Middle frontal gyrus (tissue), 1 donor: ENCODE data around the gene ESAM.
A peak's percentile ranks its signal among the peaks of the same experiment; 100 is the strongest.

ENCODE experiments used
- DNase-seq: peaks from one replicate; pipeline ENCODE4 v3.0.0-alpha.2; 2015; ENCODE audit warnings: low spot score; ENCODE audit errors: extremely low spot score

ESAM gene, protein sequence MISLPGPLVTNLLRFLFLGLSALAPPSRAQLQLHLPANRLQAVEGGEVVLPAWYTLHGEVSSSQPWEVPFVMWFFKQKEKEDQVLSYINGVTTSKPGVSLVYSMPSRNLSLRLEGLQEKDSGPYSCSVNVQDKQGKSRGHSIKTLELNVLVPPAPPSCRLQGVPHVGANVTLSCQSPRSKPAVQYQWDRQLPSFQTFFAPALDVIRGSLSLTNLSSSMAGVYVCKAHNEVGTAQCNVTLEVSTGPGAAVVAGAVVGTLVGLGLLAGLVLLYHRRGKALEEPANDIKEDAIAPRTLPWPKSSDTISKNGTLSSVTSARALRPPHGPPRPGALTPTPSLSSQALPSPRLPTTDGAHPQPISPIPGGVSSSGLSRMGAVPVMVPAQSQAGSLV

DNA sequence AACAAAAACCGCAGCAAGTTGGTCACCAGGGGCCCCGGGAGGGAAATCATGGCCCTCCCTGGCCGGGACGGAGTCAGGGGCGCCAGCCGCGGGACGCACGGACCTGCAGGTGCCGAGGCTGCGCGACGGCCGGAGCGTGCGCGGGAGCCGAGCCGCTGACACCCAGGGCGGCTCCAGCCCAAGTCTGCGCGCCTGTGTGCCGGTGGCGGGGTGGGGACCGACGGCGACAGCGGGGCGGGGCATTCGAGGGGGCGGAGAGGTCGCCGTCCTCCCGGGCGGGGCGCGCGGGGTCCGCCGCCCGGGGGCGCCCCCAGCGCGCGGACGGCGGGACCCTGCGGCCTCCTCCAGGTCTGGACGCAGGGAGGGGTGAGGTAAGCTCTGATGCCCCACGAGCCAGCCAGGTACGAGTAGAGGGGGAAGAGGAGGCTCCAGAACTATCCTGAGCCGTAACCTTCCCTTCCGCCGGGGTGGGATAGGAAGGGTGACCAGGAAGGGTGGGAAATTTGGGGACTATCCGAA lies at the start of gene ESAM:
Gene ESAM, minus strand, starts transcription at position 186 of the 519 bp plus-strand sequence. Its CDS starts 136 bp downstream, at position 50.
- DNase-seq: no peak

DNA sequence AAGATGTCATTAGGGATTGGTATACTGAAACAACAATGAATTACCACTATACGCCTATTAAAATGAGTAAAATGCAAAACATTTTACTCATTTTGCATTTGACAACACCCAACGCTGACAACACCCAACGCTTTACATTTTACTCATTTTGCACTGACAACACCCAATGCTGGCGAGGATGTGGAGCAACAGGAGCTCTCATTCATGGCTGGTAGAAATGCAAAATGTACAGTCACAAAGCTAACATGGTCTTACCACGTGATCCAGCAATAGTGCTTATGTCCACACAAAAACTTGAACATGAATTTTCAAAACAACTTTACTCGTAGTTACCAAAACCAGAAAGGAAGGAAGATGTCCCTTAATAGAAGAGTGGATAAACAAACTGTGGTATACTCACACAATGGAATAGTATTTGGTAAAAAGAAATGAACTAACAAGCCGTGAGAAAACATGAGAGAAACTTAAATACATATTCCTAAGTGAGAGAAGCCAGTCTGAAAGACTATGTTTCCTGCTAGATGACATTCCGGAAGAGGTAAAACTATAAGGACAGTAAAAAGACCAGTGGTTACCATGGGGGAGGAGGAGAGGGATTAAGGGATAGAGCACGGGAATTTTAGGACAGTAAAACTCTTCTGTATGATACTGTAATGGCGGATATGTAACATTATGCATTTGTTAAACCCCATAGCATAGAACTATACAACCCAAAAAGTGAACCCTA lies 49.5 kb upstream of the ESAM start:
- no peak for DNase-seq

DNA sequence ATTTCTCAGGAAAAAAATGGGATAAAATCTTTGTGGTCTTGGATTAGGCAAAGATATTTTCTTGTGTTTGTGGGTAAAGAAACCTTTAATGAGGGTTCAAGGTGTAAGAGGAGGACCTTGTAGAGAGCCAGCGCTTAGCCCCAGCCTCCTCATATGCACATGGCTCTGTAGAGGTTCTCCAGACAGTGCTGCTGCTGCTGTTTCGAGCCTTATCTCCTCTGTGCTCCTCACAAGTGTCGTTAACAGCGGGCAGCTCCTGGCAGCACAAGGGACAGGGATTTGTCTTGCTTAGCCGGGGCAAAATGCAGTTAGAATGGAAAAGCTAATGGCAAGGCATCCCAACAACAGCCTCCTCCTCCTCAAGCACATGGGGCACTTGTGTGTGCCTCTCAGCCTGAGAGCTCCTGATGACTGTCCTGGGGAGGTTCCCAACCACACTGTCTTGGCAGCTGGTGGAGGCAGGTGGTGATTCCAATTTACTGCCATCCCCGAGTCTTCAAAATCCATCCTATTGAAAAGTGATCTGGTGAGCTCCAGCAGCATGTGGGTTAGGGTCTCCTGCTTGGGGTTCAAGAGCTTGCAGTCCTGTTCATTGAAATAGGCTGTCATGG lies 45.7 kb upstream of the ESAM start:
- no peak for DNase-seq

DNA sequence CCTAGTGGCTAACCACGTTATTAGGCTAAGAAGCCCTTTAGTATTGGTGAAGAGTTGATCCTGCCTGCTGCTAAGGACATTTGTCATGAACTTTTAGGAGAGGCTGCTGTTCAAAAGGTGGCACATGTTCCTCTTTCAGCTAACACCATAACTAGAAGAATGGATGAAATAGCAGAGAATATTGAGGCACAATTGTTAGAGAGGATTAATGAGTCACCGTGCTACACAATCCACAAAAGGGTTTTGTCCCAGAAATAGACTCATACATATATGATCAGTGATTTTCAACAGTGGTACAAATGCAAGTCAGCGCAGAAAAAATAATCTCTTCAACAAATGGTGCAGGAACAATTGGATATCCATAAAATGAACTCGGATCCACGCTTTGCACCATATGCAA lies 45.1 kb upstream of the ESAM start:
- DNase-seq: no peak

DNA sequence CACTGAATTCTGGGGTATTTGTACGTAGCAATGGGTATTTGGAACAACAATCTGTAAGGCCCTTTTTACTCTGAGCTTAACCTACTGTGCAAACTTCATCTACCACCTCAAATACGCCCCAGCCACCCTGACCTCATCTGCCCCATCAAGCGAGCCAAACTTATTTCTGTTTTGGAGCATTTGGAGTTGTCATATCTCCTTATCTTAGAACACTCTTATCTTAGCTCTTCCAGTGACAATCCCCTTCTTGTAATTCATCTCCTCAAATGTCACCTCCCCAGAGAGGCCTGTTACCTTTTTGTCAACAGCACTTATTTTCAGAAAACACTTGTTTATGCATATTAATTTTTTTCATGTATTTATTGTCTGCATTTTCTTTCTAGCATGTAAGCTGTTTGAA lies 42.8 kb upstream of the ESAM start:
- DNase-seq: no peak

DNA sequence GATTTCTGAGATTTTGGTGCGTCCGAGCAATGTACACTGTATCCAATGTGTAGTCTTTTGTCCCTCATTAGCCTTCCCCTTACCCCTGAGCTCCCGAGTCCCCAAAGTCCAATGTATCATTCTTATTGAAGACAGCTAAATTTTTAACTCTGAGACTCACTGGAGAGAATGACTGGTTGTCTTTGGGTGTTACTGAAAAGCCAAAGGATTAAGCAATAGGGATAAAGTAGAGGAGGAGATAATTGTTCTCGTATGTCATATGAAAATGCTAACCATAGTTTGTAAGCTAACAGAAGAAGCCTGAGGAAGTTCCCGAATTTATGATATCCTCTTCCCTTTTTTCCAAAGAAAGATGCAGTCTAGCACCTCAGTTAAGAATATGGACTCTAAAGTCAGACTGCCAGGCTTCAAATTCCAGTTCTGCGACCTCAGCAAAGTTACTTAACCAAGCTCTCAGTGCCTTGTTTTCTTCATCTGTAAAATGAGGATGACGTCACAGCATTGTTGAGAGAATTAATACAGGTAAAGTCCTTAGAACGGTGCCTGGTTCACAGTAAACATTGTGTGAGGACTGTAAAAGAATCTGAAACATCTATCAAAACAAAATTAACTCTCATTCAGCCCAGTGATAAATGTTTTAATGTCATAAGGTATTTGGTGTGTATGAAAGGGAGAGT lies 39.7 kb upstream of the ESAM start:
- no peak for DNase-seq

DNA sequence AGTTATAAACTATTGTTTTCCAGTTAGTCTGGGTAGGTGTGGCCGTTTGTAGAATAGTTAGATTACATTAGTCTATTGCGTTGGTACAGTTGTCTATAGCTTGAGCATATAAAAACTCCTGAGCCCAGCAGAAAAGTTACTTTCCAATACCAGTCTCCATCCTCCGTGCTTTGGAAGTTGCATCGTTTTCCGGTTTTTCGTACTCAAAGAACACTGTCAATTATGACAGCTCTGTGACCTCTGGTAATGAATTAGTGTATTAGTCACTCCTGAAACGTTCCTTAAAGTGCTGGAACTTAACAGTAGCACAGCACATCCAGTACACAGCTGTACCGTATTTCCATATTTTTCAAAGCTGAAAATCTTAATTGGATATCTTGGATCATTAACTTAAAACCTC lies 38.9 kb upstream of the ESAM start:
- DNase-seq: no peak

DNA sequence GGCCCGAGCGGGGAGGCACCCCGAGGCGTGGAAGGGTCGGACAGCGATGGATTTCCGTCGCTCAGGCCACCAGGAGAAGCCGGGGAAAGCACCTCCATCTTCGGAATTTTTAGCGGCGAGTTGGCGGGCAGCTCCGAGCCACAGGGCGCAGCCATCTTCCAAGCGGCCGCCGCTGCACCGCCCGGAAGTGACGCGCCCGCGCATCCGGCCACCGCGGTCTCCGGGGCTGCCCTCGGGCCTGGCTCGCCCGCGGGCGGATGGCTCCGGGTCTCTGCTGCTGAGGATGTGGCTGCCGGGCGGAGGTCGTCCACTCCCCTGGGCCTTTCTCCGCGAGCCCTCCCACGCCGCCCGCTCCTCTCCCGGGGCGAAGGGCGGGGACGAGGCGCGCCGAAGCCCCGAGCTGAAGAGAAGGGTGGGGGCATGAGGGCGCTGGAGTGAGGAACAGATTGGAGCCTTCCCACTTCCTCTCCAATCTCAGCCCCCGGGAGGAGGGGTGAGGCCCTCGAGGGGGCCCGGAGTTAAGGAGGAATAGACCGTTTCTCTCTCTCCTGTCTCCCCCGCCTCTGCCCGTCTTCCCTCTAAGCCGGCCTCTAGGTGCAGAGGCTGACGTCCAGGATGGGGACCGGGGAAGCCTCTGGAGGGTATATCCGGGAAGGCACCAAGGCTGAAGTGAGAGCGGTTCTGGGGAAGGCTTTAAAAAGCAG lies 38.3 kb upstream of the ESAM start, which contains the start of gene MSANTD2:
Gene MSANTD2, minus strand, starts transcription at position 181 of the 704 bp plus-strand sequence. Its CDS starts 26 bp downstream, at position 155.
- peak; percentile 70 for DNase-seq

DNA sequence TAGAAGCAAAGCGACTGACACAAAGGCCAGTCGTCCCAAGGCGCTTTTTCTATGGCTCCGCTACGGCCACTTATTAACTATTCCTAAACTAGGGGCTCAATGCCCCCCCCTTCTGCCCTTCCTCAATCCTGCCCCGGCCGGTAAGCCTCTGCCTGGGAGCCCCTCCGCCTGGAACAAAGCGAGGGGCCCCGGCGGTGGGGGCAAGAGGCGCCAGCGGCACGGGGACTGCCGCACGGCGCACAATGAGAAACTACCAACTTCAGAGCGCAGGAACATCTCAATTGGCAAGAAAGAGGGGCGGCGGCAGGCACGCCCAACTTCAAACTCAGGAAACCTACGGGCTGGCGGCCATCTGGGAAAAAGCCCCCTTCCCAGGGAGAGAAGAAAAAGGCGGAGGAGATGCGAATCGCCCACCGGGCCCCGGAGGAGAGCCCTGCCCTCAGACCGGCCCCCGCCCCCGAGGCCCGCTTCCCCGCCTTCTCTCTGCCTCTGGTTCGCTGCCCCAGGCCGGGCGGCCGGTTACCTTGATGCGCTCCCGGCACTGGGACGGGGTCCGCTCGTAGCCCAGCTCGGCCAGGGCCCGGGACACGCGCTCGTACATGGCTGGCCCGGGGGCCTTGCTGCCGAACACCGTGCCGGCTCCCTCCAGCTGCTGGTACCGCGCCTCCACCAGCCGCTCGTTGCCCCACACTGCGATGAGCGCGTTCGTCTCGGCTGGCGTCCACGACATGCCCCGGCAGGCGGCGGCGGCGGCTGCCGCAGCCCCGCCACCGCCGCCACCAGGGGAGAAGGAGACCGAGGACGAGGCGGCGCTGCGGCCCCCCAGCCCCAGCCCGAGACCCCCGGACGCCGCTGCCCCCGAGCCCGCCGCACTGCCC lies 37.5 kb upstream of the ESAM start:
- no peak for DNase-seq

DNA sequence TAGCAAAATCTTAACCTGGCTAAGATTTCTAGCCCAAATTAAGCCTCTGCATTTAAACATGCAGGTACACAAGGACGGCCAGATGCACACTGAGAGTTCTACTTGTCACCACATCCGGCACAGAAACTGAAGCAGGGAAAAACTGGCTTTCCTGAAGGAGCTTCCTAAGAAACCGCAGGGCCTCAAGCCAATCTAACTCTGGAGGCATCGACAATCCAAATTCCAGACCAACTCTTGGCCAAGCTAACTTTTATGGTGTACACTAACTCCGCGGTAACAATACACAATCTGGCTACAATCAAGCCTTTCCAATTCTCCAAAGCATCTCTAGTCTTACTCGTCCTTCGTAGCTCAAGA lies 36.9 kb upstream of the ESAM start:
- DNase-seq: no peak

DNA sequence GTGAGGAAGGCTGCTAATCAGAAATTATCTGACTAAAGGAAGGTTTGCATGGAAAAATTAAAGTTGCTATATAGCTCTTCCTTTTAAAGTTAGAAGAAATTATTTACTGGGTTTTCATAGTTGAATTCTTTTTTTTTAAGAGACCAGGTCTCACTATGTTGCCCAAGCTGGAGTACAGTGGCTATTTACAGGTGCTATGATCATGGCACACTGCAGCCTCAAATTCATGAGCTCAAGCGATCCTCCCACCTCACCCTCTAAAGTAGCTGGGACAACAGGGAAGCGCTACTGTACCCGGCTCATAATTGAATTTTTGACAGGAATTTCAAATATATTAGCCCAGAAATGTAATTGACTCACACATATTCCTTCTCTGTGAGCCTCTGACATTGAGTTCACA lies 34.2 kb upstream of the ESAM start:
- DNase-seq: no peak

DNA sequence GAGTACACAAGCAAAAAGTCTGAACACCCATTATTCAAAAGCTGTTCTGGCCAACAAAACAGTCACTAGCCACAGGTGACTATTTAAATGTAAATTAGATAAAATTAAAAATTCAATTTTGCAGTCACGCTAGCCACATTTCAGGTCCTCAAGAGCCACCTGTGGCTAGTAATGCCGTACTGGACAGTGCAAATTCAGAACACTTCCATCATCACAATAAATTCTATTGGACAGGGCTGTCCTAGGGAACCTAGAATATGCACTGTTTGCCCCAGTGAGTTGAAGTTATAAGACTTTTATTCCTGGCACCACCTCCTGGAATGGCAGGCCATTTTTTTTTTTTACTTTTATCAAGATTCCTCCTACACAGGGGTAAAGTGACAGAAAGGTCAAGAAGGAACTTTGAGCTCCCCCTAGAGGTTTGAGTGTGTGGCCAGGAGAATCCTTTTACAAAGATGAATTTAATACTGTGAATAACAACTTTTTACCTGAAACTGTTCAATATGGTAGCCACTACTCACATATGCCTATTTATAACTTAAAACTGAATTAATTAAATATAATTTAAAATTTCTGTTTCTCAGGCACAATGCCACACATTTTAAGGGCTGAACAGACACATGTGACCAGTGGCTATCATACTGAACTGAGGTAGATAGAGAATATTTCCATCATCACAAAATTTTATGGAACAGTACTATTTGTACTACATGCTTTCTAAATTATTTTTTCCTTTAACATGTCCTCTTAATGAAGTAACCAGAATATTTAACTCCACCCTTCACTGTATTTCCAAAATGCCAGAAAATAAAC lies 31.6 kb upstream of the ESAM start:
- peak; percentile 6 for DNase-seq

DNA sequence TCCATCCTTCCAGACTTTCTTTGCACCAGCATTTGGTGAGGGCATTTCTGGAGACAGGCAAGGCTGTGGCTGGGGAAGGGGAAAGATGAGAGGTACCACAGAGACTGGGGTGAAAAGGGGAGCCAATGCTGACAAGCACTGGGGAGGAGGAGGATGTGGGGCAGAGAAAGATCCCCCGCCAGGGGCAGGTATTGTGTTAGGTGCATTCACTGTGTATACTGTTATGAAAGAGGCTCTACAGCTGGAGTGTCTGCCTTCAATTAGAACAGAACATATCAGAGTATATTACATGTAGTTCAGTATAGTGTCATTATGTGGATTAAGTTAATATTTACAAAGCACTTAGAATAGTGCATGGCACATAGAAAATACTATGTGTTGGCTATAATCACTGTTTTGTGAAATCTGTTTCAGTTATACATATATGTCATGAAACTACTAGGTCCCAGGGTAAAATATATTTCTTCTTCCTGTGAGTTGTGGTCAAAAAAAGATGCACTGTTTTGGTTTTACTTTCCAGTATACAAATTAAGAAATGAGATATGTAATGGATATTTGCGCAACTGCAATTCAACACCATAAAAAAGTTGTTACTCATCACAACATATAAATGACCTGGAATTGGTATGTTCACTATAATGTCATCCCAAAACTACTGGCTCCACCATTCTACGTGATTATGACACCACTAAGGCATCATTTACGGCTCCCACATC lies 29.7 kb upstream of the ESAM start:
- no peak for DNase-seq

DNA sequence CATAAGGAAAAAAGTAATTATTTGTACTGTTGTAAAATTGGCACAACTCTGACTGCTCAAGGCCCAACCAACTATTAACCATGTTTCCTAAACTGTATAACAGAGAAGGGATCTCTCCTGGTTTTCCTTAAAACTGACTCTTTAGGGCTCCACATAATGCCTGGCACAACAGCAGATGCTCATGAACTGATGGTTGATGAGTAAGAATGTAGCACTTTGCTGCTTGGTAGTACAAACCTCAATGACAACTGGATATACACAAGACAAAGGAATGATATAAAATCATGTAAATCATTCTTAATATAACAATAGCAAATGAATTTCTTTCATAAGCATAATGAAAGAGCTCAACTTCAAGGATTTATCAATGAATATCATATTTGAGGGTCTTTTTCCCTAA lies 26.4 kb upstream of the ESAM start:
- no peak for DNase-seq

DNA sequence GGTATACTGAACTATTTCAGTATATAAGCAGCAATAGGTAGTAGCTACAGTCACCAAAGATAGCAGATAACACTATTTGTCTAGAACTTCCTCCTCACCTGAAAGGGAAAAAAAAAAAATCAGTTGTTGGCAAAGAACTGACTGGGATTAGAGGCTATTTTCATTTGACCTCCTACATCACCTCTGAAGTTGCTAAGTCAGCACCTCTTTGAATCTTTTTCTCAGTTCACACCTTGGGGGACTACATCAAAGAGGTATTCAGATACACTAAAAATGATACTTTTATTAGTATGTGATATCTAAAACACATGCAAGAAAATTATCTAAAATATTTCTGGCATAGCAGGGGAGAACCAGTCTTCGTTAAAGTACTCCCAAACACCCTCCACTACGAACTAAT lies 22.0 kb upstream of the ESAM start:
- DNase-seq: no peak

DNA sequence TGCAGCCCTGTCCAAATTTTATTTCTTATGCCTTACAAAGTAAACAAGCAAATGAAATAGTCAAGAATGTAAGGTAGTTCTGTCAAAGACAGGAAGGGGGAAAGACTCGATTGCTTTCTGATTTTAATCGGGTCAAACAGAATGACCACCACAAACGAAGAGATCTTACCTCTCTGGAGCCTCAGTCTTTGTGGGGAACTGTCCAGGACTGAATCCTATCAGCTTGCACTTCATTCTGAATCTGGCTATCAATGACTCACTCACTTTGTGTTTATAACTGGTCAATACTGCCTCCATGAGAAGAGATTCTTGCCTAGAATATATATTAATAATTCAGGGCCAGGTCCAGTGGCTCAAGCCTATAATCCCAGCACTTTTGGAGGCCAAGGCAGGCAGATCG lies 20.9 kb upstream of the ESAM start:
- no peak for DNase-seq

DNA sequence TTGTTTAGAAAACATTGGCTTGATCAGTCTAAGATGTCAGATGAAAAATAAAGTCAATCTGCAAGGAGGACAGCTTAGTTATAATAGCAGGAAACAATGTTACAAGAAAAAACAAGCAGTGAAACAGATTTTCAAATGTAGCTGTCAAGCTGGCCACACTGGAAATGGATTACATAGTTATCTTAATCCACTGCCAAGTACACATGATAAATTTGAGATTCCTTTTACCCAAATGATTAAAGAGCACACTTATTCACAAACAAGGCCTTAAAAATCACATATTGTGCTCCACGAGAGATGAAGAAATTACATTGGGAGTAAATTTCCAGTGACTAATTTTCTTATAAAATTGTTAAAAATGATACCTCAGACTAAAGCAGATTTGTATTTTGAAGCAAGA lies 17.5 kb upstream of the ESAM start:
- DNase-seq: no peak

DNA sequence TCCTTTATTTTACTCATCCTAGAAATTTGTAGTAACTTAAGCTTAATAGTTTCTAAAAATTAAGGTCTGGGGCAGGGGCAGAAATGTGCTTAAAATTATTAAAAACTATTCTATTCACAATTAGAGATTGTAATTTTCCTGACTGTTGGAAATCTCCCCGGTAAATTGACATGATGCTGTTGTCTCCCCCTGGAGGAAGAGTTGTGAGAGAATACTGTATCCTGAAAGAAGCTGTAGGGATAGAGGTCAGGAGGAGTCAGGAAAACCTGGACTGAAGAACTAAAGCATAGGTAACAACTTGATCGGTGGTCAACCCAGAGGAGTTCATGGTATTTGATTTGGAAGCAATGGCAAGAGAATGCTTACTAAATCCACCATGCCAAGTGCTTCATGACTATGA lies 16.2 kb upstream of the ESAM start:
- DNase-seq: no peak
